ENCODE measurements around the gene FRAS1.

- no peak for TF ChIP-seq TAF1 (IDR thresholded peaks at IDR 0.05; ENCODE audit: borderline replicate concordance, insufficient read depth, low read length)
- no peak for TF ChIP-seq SIN3A (IDR thresholded peaks at IDR 0.05; ENCODE audit: borderline replicate concordance, insufficient read depth, low read length)
- TF ChIP-seq, protein P1, sequence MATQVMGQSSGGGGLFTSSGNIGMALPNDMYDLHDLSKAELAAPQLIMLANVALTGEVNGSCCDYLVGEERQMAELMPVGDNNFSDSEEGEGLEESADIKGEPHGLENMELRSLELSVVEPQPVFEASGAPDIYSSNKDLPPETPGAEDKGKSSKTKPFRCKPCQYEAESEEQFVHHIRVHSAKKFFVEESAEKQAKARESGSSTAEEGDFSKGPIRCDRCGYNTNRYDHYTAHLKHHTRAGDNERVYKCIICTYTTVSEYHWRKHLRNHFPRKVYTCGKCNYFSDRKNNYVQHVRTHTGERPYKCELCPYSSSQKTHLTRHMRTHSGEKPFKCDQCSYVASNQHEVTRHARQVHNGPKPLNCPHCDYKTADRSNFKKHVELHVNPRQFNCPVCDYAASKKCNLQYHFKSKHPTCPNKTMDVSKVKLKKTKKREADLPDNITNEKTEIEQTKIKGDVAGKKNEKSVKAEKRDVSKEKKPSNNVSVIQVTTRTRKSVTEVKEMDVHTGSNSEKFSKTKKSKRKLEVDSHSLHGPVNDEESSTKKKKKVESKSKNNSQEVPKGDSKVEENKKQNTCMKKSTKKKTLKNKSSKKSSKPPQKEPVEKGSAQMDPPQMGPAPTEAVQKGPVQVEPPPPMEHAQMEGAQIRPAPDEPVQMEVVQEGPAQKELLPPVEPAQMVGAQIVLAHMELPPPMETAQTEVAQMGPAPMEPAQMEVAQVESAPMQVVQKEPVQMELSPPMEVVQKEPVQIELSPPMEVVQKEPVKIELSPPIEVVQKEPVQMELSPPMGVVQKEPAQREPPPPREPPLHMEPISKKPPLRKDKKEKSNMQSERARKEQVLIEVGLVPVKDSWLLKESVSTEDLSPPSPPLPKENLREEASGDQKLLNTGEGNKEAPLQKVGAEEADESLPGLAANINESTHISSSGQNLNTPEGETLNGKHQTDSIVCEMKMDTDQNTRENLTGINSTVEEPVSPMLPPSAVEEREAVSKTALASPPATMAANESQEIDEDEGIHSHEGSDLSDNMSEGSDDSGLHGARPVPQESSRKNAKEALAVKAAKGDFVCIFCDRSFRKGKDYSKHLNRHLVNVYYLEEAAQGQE (IDR thresholded peaks at IDR 0.05; ENCODE audit: insufficient read depth in 1 of 2, low read depth in 2 of 2, low read length in 2 of 2), result no peak
- no peak for TF ChIP-seq POLR2AphosphoS5 (IDR thresholded peaks at IDR 0.05; ENCODE audit: low read depth, low read length)
These were observed 503.3 kb downstream of the FRAS1 start for GRCh38 chr4:78560296-78560963.

All from PFSK-1 (cell line).